HG03571 (cell line): ENCODE data around the gene AGBL3.
A peak's percentile ranks its signal among the peaks of the same experiment; 100 is the strongest.
"Not testable (repeated sequence)": the region's sequence is repeated elsewhere in the genome, so short reads cannot be mapped to it uniquely, and the experiment has no call there.

Experiments
- ATAC-seq: cut with Tn5 transposase; IDR thresholded peaks from one replicate; pipeline ENCODE4 v1.9.1; 2021; ENCODE audit not compliant: unreplicated experiment

Gene AGBL3

GRCh38 chr7:135167365-135167917, 181.1 kb downstream of the AGBL3 start:
- no peak for ATAC-seq

GRCh38 chr7:135168001-135168400, 181.7 kb downstream of the AGBL3 start:
- no peak for ATAC-seq

GRCh38 chr7:135168489-135169140, 182.3 kb downstream of the AGBL3 start:
- no peak for ATAC-seq

- peak; percentile 33 for ATAC-seq
Measured at GRCh38 chr7:135169141-135169963, 183.0 kb downstream of the AGBL3 start.

- peak; percentile 12 for ATAC-seq
Measured at GRCh38 chr7:135169964-135170273, 183.6 kb downstream of the AGBL3 start.

- ATAC-seq = peak; percentile 75
Measured at GRCh38 chr7:135170274-135170997, 184.1 kb downstream of the AGBL3 start, which contains the start of gene CYREN. CYREN (minus strand) TSS chr7:135170707; CDS start chr7:135168922, 1,785 bp downstream.

- peak; percentile 36 for ATAC-seq
Measured at GRCh38 chr7:135170998-135171481, 184.7 kb downstream of the AGBL3 start.

GRCh38 chr7:135171581-135172291, 185.4 kb downstream of the AGBL3 start:
- not testable (repeated sequence) for ATAC-seq

GRCh38 chr7:135173916-135174315, 187.6 kb downstream of the AGBL3 start:
- ATAC-seq = not testable (repeated sequence)

GRCh38 chr7:135174941-135175340, 188.6 kb downstream of the AGBL3 start:
- no peak for ATAC-seq

GRCh38 chr7:135175931-135176330, 189.6 kb downstream of the AGBL3 start:
- no peak for ATAC-seq

GRCh38 chr7:135177028-135177696, 190.9 kb downstream of the AGBL3 start:
- ATAC-seq = no peak

- no peak for ATAC-seq
Measured at GRCh38 chr7:135178364-135178763, 192.1 kb downstream of the AGBL3 start.

GRCh38 chr7:135179321-135179925, 193.1 kb downstream of the AGBL3 start:
- ATAC-seq = no peak

GRCh38 chr7:135180122-135180521, 193.8 kb downstream of the AGBL3 start:
- ATAC-seq = no peak

GRCh38 chr7:135181261-135181928, 195.1 kb downstream of the AGBL3 start:
- no peak for ATAC-seq

GRCh38 chr7:135181929-135182678, 195.8 kb downstream of the AGBL3 start:
- no peak for ATAC-seq

GRCh38 chr7:135183478-135183877, 197.2 kb downstream of the AGBL3 start:
- no peak for ATAC-seq
